ENCODE results near the gene SLC35B1. TPM values are rescaled to one million over a fixed set of nuclear protein-coding genes. Genes with fewer than 3 reads are reported as not detected.

The SLC35B1 gene
- total RNA-seq, 1 experiment from 2014 or later, result 55.9 TPM

DNA sequence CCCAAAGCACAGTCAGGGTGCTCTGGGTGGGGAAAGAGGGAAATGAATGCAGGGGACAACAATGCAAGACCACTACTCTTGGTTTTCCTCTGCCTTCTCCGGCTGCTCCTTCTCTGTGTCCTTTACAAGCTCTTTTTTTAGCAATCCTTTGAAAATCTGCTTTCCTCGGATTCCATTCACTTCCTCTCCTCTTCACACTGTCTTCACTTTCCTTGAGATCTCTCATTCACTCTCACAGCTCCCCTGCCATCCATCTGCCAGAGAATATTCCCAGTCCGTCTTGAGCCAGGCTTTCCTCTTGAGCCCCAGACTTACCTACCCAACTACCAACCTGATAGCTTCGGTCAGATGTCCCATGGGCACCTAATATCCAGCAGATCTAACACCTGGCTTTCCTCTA is 18.9 kb downstream of the SLC35B1 start:
- Mint-ChIP-seq H3K9me3 (no peaks in the 10 kb centered on the region), H3K36me3 (no peaks in the 10 kb centered on the region), H3K27me3 (ENCODE audit: low read depth) (no peaks in the 10 kb centered on the region; the same call in 1 of the 2 replicates), H3K27ac (peak overlapping the region; percentile 66; the same call in 1 of the 2 replicates), H3K4me3 (no peak overlapping the region), H3K4me1 (peaks cover 23% of the 10 kb centered on the region)
- ChIA-PET CTCF (interaction anchor here (1.4 to 2.4 kb wide), 4 partner anchors 12 to 132 kb away, joined by 5 to 14 read pairs (median 8); no protein-coding TSS in a partner anchor), POLR2A (no interaction called here)
- TF ChIP-seq, protein P1, sequence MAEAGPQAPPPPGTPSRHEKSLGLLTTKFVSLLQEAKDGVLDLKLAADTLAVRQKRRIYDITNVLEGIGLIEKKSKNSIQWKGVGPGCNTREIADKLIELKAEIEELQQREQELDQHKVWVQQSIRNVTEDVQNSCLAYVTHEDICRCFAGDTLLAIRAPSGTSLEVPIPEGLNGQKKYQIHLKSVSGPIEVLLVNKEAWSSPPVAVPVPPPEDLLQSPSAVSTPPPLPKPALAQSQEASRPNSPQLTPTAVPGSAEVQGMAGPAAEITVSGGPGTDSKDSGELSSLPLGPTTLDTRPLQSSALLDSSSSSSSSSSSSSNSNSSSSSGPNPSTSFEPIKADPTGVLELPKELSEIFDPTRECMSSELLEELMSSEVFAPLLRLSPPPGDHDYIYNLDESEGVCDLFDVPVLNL (CRISPR knock-in tag; IDR thresholded peaks at IDR 0.05; ENCODE audit: borderline replicate concordance, low read depth), result no peak
- no peak for TF ChIP-seq TP53 (CRISPR knock-in tag; IDR thresholded peaks at IDR 0.05)
- no peak for TF ChIP-seq FOXJ3 (CRISPR knock-in tag; IDR thresholded peaks at IDR 0.05; ENCODE audit: borderline replicate concordance)
- TF ChIP-seq GABPB1 (CRISPR knock-in tag; IDR thresholded peaks at IDR 0.05), result no peak
- no peak for TF ChIP-seq IRF2 (CRISPR knock-in tag; IDR thresholded peaks at IDR 0.05; ENCODE audit: borderline replicate concordance, low read depth)
- TF ChIP-seq, protein P2, sequence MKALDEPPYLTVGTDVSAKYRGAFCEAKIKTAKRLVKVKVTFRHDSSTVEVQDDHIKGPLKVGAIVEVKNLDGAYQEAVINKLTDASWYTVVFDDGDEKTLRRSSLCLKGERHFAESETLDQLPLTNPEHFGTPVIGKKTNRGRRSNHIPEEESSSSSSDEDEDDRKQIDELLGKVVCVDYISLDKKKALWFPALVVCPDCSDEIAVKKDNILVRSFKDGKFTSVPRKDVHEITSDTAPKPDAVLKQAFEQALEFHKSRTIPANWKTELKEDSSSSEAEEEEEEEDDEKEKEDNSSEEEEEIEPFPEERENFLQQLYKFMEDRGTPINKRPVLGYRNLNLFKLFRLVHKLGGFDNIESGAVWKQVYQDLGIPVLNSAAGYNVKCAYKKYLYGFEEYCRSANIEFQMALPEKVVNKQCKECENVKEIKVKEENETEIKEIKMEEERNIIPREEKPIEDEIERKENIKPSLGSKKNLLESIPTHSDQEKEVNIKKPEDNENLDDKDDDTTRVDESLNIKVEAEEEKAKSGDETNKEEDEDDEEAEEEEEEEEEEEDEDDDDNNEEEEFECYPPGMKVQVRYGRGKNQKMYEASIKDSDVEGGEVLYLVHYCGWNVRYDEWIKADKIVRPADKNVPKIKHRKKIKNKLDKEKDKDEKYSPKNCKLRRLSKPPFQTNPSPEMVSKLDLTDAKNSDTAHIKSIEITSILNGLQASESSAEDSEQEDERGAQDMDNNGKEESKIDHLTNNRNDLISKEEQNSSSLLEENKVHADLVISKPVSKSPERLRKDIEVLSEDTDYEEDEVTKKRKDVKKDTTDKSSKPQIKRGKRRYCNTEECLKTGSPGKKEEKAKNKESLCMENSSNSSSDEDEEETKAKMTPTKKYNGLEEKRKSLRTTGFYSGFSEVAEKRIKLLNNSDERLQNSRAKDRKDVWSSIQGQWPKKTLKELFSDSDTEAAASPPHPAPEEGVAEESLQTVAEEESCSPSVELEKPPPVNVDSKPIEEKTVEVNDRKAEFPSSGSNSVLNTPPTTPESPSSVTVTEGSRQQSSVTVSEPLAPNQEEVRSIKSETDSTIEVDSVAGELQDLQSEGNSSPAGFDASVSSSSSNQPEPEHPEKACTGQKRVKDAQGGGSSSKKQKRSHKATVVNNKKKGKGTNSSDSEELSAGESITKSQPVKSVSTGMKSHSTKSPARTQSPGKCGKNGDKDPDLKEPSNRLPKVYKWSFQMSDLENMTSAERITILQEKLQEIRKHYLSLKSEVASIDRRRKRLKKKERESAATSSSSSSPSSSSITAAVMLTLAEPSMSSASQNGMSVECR (CRISPR knock-in tag; IDR thresholded peaks at IDR 0.05; ENCODE audit: borderline replicate concordance), result no peak
- TF ChIP-seq RORB (CRISPR knock-in tag; IDR thresholded peaks at IDR 0.05), result no peak
- no peak for TF ChIP-seq ZNF263 (CRISPR knock-in tag; IDR thresholded peaks at IDR 0.05; ENCODE audit: low read depth)
- no peak for TF ChIP-seq NFE2L1 (CRISPR knock-in tag; IDR thresholded peaks at IDR 0.05)
- TF ChIP-seq, protein P3, sequence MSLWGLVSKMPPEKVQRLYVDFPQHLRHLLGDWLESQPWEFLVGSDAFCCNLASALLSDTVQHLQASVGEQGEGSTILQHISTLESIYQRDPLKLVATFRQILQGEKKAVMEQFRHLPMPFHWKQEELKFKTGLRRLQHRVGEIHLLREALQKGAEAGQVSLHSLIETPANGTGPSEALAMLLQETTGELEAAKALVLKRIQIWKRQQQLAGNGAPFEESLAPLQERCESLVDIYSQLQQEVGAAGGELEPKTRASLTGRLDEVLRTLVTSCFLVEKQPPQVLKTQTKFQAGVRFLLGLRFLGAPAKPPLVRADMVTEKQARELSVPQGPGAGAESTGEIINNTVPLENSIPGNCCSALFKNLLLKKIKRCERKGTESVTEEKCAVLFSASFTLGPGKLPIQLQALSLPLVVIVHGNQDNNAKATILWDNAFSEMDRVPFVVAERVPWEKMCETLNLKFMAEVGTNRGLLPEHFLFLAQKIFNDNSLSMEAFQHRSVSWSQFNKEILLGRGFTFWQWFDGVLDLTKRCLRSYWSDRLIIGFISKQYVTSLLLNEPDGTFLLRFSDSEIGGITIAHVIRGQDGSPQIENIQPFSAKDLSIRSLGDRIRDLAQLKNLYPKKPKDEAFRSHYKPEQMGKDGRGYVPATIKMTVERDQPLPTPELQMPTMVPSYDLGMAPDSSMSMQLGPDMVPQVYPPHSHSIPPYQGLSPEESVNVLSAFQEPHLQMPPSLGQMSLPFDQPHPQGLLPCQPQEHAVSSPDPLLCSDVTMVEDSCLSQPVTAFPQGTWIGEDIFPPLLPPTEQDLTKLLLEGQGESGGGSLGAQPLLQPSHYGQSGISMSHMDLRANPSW (CRISPR knock-in tag; conservative IDR thresholded peaks at IDR 0.05; ENCODE audit: low read depth), result no peak
- no peak for TF ChIP-seq SMAD4 (CRISPR knock-in tag; IDR thresholded peaks at IDR 0.05)
- TF ChIP-seq ELF4 (CRISPR knock-in tag; IDR thresholded peaks at IDR 0.05; ENCODE audit: low read depth), result no peak
- no peak for TF ChIP-seq OVOL2 (CRISPR knock-in tag; IDR thresholded peaks at IDR 0.05; ENCODE audit: borderline replicate concordance)
- TF ChIP-seq HMGA2 (CRISPR knock-in tag; IDR thresholded peaks at IDR 0.05), result no peak
- ATAC-seq, result no peak
- no peak for DNase-seq (ENCODE audit: low spot score)

DNA sequence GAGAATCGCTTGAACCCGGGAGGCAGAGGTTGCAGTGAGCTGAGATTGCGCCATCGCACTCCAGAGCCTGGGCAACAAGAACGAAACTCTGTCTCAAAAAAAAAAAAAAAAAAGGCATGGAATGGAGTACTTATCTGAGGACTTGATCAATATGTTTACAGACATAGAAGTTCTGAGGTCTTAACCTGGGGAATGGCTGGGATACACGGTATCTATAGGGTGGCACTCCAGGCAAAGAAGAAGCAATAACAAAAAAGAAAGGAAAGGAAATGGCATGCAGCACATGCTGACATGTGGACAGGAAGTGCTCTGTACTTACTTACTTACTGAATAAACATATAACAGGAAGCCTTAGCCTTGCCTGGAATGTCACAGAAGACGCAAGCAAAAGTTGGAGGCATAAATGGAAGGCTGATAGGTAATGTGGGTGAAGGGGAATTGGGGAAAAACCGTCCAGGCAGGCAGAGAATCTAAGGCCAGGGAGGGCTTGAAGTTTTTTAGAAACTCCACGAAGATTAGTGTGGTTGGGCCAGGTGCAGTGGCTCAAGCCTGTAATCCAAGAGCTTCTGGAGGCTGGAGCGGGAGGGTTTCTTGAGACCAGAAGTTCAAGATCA is 19.8 kb downstream of the SLC35B1 start:
- TF ChIP-seq, protein P4, sequence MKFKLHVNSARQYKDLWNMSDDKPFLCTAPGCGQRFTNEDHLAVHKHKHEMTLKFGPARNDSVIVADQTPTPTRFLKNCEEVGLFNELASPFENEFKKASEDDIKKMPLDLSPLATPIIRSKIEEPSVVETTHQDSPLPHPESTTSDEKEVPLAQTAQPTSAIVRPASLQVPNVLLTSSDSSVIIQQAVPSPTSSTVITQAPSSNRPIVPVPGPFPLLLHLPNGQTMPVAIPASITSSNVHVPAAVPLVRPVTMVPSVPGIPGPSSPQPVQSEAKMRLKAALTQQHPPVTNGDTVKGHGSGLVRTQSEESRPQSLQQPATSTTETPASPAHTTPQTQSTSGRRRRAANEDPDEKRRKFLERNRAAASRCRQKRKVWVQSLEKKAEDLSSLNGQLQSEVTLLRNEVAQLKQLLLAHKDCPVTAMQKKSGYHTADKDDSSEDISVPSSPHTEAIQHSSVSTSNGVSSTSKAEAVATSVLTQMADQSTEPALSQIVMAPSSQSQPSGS (CRISPR knock-in tag; IDR thresholded peaks at IDR 0.05; ENCODE audit: borderline replicate concordance, low read depth), result no peak
- no peak for TF ChIP-seq SMAD4 (CRISPR knock-in tag; IDR thresholded peaks at IDR 0.05)
- TF ChIP-seq GABPB1 (CRISPR knock-in tag; IDR thresholded peaks at IDR 0.05), result peak; percentile 24; the same call in 1 of the 2 replicates
- TF ChIP-seq, protein P1 (CRISPR knock-in tag; IDR thresholded peaks at IDR 0.05; ENCODE audit: borderline replicate concordance, low read depth), result no peak
- TF ChIP-seq, protein P5, sequence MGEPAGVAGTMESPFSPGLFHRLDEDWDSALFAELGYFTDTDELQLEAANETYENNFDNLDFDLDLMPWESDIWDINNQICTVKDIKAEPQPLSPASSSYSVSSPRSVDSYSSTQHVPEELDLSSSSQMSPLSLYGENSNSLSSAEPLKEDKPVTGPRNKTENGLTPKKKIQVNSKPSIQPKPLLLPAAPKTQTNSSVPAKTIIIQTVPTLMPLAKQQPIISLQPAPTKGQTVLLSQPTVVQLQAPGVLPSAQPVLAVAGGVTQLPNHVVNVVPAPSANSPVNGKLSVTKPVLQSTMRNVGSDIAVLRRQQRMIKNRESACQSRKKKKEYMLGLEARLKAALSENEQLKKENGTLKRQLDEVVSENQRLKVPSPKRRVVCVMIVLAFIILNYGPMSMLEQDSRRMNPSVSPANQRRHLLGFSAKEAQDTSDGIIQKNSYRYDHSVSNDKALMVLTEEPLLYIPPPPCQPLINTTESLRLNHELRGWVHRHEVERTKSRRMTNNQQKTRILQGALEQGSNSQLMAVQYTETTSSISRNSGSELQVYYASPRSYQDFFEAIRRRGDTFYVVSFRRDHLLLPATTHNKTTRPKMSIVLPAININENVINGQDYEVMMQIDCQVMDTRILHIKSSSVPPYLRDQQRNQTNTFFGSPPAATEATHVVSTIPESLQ (CRISPR knock-in tag; IDR thresholded peaks at IDR 0.05), result no peak
- TF ChIP-seq, protein P6, sequence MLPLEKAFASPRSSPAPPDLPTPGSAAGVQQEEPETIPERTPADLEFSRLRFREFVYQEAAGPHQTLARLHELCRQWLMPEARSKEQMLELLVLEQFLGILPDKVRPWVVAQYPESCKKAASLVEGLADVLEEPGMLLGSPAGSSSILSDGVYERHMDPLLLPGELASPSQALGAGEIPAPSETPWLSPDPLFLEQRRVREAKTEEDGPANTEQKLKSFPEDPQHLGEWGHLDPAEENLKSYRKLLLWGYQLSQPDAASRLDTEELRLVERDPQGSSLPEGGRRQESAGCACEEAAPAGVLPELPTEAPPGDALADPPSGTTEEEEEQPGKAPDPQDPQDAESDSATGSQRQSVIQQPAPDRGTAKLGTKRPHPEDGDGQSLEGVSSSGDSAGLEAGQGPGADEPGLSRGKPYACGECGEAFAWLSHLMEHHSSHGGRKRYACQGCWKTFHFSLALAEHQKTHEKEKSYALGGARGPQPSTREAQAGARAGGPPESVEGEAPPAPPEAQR (CRISPR knock-in tag; IDR thresholded peaks at IDR 0.05), result no peak
- no peak for TF ChIP-seq OVOL2 (CRISPR knock-in tag; IDR thresholded peaks at IDR 0.05; ENCODE audit: borderline replicate concordance)
- Mint-ChIP-seq H3K27ac (no peak overlapping the region), H3K27me3 (ENCODE audit: low read depth) (peaks cover 2% of the 10 kb centered on the region; the same call in 1 of the 2 replicates), H3K36me3 (no peaks in the 10 kb centered on the region), H3K4me1 (peaks cover 23% of the 10 kb centered on the region), H3K9me3 (no peaks in the 10 kb centered on the region), H3K4me3 (no peak overlapping the region)
- ChIA-PET POLR2A (no interaction called here), CTCF (interaction anchor here (0.6 to 2.4 kb wide), 5 partner anchors 26 to 131 kb away, joined by 3 to 14 read pairs (median 5); no protein-coding TSS in a partner anchor)
- ATAC-seq (no peak), DNase-seq (ENCODE audit: low spot score) (no peak)

All from WTC11 (cell line).